ENCODE results near the gene GALM. TPM values are rescaled to one million over a fixed set of nuclear protein-coding genes. Genes with fewer than 3 reads are reported as not detected.
"Not testable (repeated sequence)": the region's sequence is repeated elsewhere in the genome, so short reads cannot be mapped to it uniquely, and the experiment has no call there.

GALM gene
- total RNA-seq, 1 experiment from 2014 or later, result 3.3 TPM

GRCh38 chr2:38709567-38710194, 43.8 kb downstream of the GALM start:
- no peak for DNase-seq (ENCODE audit: low read depth)

GRCh38 chr2:38711558-38711957, 45.6 kb downstream of the GALM start:
- no peak for DNase-seq (ENCODE audit: low read depth)

GRCh38 chr2:38712413-38712812, 46.5 kb downstream of the GALM start:
- no peak for DNase-seq (ENCODE audit: low read depth)

- DNase-seq (ENCODE audit: low read depth), result no peak
Measured at GRCh38 chr2:38712871-38713270, 47.0 kb downstream of the GALM start.

GRCh38 chr2:38713338-38713737, 47.4 kb downstream of the GALM start:
- DNase-seq (ENCODE audit: low read depth), result no peak

- DNase-seq (ENCODE audit: low read depth), result not testable (repeated sequence)
Measured at GRCh38 chr2:38714941-38715340, 49.0 kb downstream of the GALM start.

- DNase-seq (ENCODE audit: low read depth), result no peak
Measured at GRCh38 chr2:38716185-38716584, 50.3 kb downstream of the GALM start.

GRCh38 chr2:38718601-38719000, 52.7 kb downstream of the GALM start:
- no peak for DNase-seq (ENCODE audit: low read depth)

- DNase-seq (ENCODE audit: low read depth), result no peak
Measured at GRCh38 chr2:38719706-38720105, 53.8 kb downstream of the GALM start.

GRCh38 chr2:38720613-38721241, 54.8 kb downstream of the GALM start:
- peak; percentile 86 for DNase-seq (ENCODE audit: low read depth)

- no peak for DNase-seq (ENCODE audit: low read depth)
Measured at GRCh38 chr2:38722271-38723061, 56.6 kb downstream of the GALM start.

- DNase-seq (ENCODE audit: low read depth), result no peak
Measured at GRCh38 chr2:38723173-38723572, 57.3 kb downstream of the GALM start.

- no peak for DNase-seq (ENCODE audit: low read depth)
Measured at GRCh38 chr2:38727661-38728060, 61.7 kb downstream of the GALM start.

GRCh38 chr2:38728694-38729093, 62.8 kb downstream of the GALM start:
- no peak for DNase-seq (ENCODE audit: low read depth)

GRCh38 chr2:38731090-38731489, 65.2 kb downstream of the GALM start:
- DNase-seq (ENCODE audit: low read depth), result no peak

- DNase-seq (ENCODE audit: low read depth), result no peak
Measured at GRCh38 chr2:38731684-38732221, 65.8 kb downstream of the GALM start.

- DNase-seq (ENCODE audit: low read depth), result no peak
Measured at GRCh38 chr2:38733300-38733971, 67.5 kb downstream of the GALM start.

- no peak for DNase-seq (ENCODE audit: low read depth)
Measured at GRCh38 chr2:38734299-38735058, 68.6 kb downstream of the GALM start.

GRCh38 chr2:38735999-38736320, 70.0 kb downstream of the GALM start:
- no peak for DNase-seq (ENCODE audit: low read depth)

- DNase-seq (ENCODE audit: low read depth), result peak; percentile 27
Measured at GRCh38 chr2:38737000-38737698, 71.2 kb downstream of the GALM start.

GRCh38 chr2:38737925-38738324, 72.0 kb downstream of the GALM start:
- DNase-seq (ENCODE audit: low read depth), result no peak
